ENCODE data around the gene COA1.

DNA sequence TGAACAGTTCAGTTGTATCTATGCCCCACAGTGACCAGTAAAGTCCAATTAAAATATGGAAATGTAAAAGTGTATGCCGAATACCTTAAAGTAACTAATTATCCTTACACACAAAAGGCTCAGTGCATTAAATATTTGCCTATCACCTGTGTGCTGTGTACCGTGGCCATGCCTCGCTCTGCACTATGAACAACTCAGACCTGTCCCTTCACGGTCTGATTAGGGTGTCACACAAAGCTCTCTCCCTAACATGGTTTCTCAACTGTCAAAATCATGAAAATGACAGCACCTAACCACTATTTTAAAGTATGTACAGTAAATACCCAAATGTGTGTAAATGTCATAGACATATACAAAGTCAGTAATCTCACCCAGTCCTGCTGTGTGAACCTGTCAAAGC lies 103.3 kb downstream of the COA1 start:
- TF ChIP-seq MXI1 (conservative IDR thresholded peaks at IDR 0.05; ENCODE audit: poor library complexity, severe bottlenecking) (no peak), CTCF (IDR thresholded peaks at IDR 0.05; ENCODE audit: poor library complexity, severe bottlenecking) (no peak), EZH2 (IDR thresholded peaks at IDR 0.05; ENCODE audit: borderline replicate concordance, insufficient read depth, low read length, poor library complexity, severe bottlenecking) (no peak)

Data from neural cell (in vitro differentiated cells).